ENCODE measurements around the gene CAMKMT. TPM values are rescaled to one million over a fixed set of nuclear protein-coding genes. Genes with fewer than 3 reads are reported as not detected.

The CAMKMT gene
- total RNA-seq, 1 experiment from 2014 or later = 17.4 TPM

DNA sequence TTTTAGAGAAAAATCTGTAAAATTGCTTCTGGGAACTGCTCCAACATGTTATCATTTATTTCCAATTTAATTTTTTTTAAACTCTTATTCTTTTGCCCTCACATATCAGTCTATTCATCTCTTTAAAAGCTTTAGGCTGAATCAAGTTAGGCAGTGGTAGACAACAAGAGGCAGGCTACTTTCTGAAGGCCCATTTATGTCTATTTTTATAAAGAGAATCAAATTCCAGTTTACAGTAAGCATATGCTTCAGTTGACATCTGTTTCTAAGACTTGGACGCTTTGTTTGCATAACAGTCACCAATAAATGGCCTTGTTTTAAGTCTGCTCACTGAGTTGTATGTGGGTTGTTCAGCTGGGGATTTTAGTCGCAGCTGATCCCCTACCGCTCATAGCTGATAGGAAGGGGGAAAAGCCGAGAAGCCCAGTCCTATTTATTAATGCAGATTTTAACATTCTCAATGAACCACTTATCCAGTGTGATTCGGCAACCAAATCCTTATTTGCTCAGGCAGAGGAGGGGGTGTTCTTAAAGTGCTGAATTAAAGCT lies 319.3 kb downstream of the CAMKMT start:
- Histone ChIP-seq H3K23me2 (ENCODE audit: insufficient read length, low read depth, low read length, poor library complexity, severe bottlenecking) (no peaks in the 10 kb centered on the region), H3K9me3 (ENCODE audit: control insufficient read depth, low read depth, low read length) (no peaks in the 10 kb centered on the region), H3K79me2 (ENCODE audit: insufficient read depth, low read length) (no peaks in the 10 kb centered on the region), H3T11ph (ENCODE audit: low read length) (no peak overlapping the region), H4K20me1 (ENCODE audit: control insufficient read depth, insufficient read depth, insufficient read length) (no peaks in the 10 kb centered on the region), H2BK5ac (ENCODE audit: insufficient read length, low read length) (no peak overlapping the region), H3K27me3 (ENCODE audit: insufficient read depth, low read length) (no peaks in the 10 kb centered on the region), H2BK15ac (ENCODE audit: low read depth, low read length) (no peak overlapping the region), H3K4me1 (ENCODE audit: insufficient read depth, low read length) (peaks cover 2% of the 10 kb centered on the region; the same call in 1 of the 2 replicates), H3K23ac (ENCODE audit: insufficient read length, low read depth, low read length) (no peak overlapping the region), H3K27ac (ENCODE audit: insufficient read length, low read depth, low read length) (no peak overlapping the region), H2BK20ac (ENCODE audit: low read depth, low read length, poor library complexity, severe bottlenecking) (no peak overlapping the region), H3K4me2 (ENCODE audit: insufficient read depth, insufficient read length, low read length) (no peak overlapping the region), H3K9ac (ENCODE audit: extremely low read depth, insufficient read length, low read length) (no peak overlapping the region), H3K18ac (ENCODE audit: insufficient read length, low read depth, low read length) (no peak overlapping the region), H4K91ac (ENCODE audit: insufficient read length, low read depth, low read length) (no peak overlapping the region), H2AFZ (ENCODE audit: low read length) (no peak overlapping the region), H3K14ac (ENCODE audit: insufficient read depth, low read length) (no peak overlapping the region; the same call in 1 of the 2 replicates), H2BK12ac (ENCODE audit: insufficient read length, low read depth, low read length) (no peak overlapping the region), H4K5ac (ENCODE audit: insufficient read length, low read depth, low read length) (no peak overlapping the region), H2BK120ac (ENCODE audit: low read depth, low read length, poor library complexity, severe bottlenecking) (no peak overlapping the region), H2AK5ac (ENCODE audit: insufficient read length, low read length) (no peak overlapping the region), H3K4ac (ENCODE audit: low read depth, low read length) (no peak overlapping the region), H3K79me1 (ENCODE audit: insufficient read depth, low read depth, low read length, poor library complexity, severe bottlenecking) (no peaks in the 10 kb centered on the region), H4K8ac (replicated peaks; ENCODE audit: insufficient read length, low read depth, low read length) (no peak overlapping the region), H3K56ac (ENCODE audit: insufficient read length, low read depth, low read length) (no peak overlapping the region)
- Mint-ChIP-seq H3K9me3 (no peaks in the 10 kb centered on the region), H3K27ac (no peak overlapping the region), H3K4me1 (peaks cover 19 to 23% of the 10 kb centered on the region in 2 experiments), H3K27me3 (ENCODE audit: low read depth) (no peaks in the 10 kb centered on the region), H3K36me3 (ENCODE audit: insufficient read depth in 1 of 3, low read depth in 3 of 3) (peaks cover 0 to 3% (median 0%) of the 10 kb centered on the region in 3 experiments; a peak in 1 of 7 replicates), H3K4me3 (no peak overlapping the region)
- TF ChIP-seq, protein P1, sequence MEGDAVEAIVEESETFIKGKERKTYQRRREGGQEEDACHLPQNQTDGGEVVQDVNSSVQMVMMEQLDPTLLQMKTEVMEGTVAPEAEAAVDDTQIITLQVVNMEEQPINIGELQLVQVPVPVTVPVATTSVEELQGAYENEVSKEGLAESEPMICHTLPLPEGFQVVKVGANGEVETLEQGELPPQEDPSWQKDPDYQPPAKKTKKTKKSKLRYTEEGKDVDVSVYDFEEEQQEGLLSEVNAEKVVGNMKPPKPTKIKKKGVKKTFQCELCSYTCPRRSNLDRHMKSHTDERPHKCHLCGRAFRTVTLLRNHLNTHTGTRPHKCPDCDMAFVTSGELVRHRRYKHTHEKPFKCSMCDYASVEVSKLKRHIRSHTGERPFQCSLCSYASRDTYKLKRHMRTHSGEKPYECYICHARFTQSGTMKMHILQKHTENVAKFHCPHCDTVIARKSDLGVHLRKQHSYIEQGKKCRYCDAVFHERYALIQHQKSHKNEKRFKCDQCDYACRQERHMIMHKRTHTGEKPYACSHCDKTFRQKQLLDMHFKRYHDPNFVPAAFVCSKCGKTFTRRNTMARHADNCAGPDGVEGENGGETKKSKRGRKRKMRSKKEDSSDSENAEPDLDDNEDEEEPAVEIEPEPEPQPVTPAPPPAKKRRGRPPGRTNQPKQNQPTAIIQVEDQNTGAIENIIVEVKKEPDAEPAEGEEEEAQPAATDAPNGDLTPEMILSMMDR (conservative IDR thresholded peaks at IDR 0.05) = no peak
- no CpG with 5 or more reads among the region's 5 CpGs for WGBS (ENCODE audit: extremely low coverage, insufficient read length, low lambda C conversion rate)
- no peak for DNase-seq

All from H9 (cell line).